HG03354 (cell line): ENCODE data around the gene RASSF9.

Experiments used
- ATAC-seq: cut with Tn5 transposase; IDR thresholded peaks from one replicate; pipeline ENCODE4 v1.9.1; 2021; ENCODE audit warnings: mild to moderate bottlenecking; ENCODE audit not compliant: unreplicated experiment, poor library complexity, severe bottlenecking

RASSF9 gene

DNA sequence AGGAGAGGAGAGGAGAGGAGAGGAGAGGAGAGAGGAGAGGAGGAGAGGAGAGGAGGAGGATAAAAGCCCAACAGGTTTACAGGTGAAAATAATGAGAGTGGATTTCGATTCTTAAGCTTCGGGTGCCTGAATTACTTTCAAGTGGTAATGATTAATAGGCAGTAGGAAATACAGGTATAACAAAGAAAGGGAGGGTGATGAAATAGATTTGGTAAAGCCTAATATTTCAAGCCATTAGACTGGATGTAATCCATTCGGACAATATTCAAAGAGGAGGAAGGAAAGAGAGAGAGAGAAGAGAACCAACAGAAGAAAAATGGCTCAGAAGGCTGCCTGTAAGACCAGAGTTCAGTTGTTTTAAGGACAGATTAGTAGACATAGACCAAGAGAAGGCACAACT is 76.6 kb downstream of the RASSF9 start:
- ATAC-seq, result no peak

DNA sequence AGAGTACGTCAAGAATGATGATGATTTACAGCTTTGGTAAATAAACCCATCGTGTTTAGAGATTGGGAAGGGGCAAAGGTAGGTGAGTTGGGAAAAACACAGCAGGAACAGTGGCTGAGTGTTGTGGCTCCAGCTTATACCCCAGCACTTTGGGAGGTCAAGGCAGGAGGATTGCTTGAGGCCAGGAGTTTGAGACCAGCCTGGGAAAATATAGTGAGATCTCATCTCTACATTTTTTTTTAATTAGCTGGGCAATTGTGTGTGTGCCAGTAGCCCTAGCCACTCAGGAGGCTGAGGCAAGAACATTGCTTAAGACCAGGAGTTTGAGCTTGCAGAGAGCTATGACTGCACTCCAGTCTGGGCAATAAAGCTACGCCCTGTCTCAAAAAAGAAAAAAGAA is 77.1 kb downstream of the RASSF9 start:
- ATAC-seq, result no peak

DNA sequence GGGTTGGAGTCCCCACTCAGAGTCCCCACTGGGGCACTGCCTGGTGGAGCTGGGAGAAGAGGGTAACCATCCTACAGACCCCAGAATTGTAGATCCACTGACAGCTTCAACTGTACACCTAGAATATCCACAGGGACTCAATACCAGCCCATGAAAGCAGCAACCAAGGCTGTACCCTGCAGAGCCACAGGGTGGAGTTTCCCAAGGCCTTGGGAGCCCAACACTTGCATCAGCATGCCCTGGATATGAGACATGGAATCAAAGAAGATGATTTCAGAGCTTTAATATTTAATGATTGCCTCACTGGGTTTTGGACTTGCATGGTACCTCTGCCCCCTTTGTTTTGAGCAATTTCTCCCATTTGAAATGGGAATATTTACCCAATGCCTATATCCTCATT is 80.4 kb downstream of the RASSF9 start:
- no peak for ATAC-seq
